ENCODE results near the gene RIPOR2. TPM values are rescaled to one million over a fixed set of nuclear protein-coding genes. Genes with fewer than 3 reads are reported as not detected.

Gene RIPOR2
- total and polyA plus RNA-seq, 2 of the 13 experiments (the other 11 are each of a cell fraction or from before 2014, with no cell fraction given) = 0.02 to 0.05 TPM

DNA sequence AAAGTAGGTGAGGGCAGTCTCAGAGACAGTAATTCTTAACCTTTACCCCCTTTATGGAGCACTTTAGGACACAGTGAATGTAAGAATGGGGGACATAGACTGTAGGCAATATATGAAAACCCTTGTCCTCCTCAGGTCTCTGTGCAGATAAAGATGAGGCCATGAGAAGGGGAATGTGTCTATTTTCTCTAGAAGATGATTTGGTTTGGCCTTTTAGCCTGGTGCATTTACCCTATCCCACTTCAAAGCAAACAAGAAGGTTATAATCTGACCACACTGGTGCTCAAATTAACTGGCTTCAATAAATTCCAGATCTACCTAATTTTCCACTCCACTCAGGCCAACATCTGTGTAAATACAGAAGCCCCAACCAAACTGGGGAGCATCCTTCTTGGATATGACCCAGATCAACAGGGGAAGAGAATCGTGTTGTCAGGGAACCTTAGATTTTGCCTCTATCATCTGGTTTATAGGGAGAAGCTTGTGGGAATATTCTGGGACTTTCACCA is 42.4 kb downstream of the RIPOR2 start:
- Histone ChIP-seq H3K79me2 (ENCODE audit: insufficient read depth, low read length) (no peaks in the 10 kb centered on the region), H3K4me3 (replicated peaks in 1 of 3; ENCODE audit: insufficient read depth in 1 of 3, low read depth in 2 of 3, low read length in 3 of 3) (no peak overlapping the region), H3K4me1 (ENCODE audit: insufficient read depth, low read length) (no peaks in the 10 kb centered on the region), H3K9ac (ENCODE audit: insufficient read depth, low read depth, low read length) (no peak overlapping the region), H3K27ac (ENCODE audit: extremely low read length, insufficient read depth, low read length) (no peak overlapping the region), H2AFZ (ENCODE audit: low read length) (no peak overlapping the region), H3K4me2 (ENCODE audit: low read depth, low read length) (no peak overlapping the region), H3K9me3 (ENCODE audit: low read length) (no peaks in the 10 kb centered on the region), H3K27me3 (ENCODE audit: control insufficient read depth in 1 of 2, insufficient read depth in 2 of 2, low read length in 2 of 2) (no peaks in the 10 kb centered on the region; a peak in 1 of 5 replicates), H3K36me3 (replicated peaks in 1 of 2; ENCODE audit: control insufficient read depth in 1 of 2, insufficient read depth in 2 of 2, low read length in 2 of 2) (no peaks in the 10 kb centered on the region), H4K20me1 (ENCODE audit: insufficient read depth, low read length) (no peaks in the 10 kb centered on the region)
- ChIA-PET POLR2A (no interaction called here), CTCF (ENCODE audit: low intra/inter-chr PET ratio, low total read pairs) (no interaction called here)
- WGBS (ENCODE audit: low lambda C conversion rate) = 0% methylated on average over 1 of the region's 1 CpG
- BruUV-seq (replicated peaks) = no TSS peak
- no peak for DNase-seq (ENCODE audit: low spot score)
- intact Hi-C loops (cut with micrococcal nuclease; ENCODE audit: unreplicated experiment) = no loop called here
- ATAC-seq = no peak
- FAIRE-seq = no peak
- in situ Hi-C loops (cut with HindIII; ENCODE audit: extremely low pct_ligation_motif_present, low pct_unique_long_range_greater_than_20kb) = no loop called here
- TF ChIP-seq PTBP1 (IDR thresholded peaks at IDR 0.05; ENCODE audit: low read depth, low read length, poor library complexity, severe bottlenecking) (no peak), PAWR (CRISPR knock-in tag; IDR thresholded peaks at IDR 0.05; ENCODE audit: borderline replicate concordance) (no peak), ZNF225 (CRISPR knock-in tag; IDR thresholded peaks at IDR 0.05) (no peak), ZNF121 (CRISPR knock-in tag; IDR thresholded peaks at IDR 0.05) (no peak), SATB2 (CRISPR knock-in tag; IDR thresholded peaks at IDR 0.05) (no peak), NFAT5 (CRISPR knock-in tag; IDR thresholded peaks at IDR 0.05) (no peak), IRF2 (CRISPR knock-in tag; IDR thresholded peaks at IDR 0.05) (no peak), ZNF33A (CRISPR knock-in tag; IDR thresholded peaks at IDR 0.05; ENCODE audit: borderline replicate concordance) (no peak), ZNF570 (CRISPR knock-in tag; IDR thresholded peaks at IDR 0.05; ENCODE audit: borderline replicate concordance) (no peak), ZNF263 (CRISPR knock-in tag; IDR thresholded peaks at IDR 0.05) (no peak), ZNF430 (CRISPR knock-in tag; IDR thresholded peaks at IDR 0.05) (no peak)
- TF ChIP-seq, protein P1, sequence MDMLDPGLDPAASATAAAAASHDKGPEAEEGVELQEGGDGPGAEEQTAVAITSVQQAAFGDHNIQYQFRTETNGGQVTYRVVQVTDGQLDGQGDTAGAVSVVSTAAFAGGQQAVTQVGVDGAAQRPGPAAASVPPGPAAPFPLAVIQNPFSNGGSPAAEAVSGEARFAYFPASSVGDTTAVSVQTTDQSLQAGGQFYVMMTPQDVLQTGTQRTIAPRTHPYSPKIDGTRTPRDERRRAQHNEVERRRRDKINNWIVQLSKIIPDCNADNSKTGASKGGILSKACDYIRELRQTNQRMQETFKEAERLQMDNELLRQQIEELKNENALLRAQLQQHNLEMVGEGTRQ (IDR thresholded peaks at IDR 0.05; ENCODE audit: low read depth, low read length) = no peak
- TF ChIP-seq, protein P1 (CRISPR knock-in tag; IDR thresholded peaks at IDR 0.05; ENCODE audit: borderline replicate concordance) = no peak
- TF ChIP-seq, protein P2, sequence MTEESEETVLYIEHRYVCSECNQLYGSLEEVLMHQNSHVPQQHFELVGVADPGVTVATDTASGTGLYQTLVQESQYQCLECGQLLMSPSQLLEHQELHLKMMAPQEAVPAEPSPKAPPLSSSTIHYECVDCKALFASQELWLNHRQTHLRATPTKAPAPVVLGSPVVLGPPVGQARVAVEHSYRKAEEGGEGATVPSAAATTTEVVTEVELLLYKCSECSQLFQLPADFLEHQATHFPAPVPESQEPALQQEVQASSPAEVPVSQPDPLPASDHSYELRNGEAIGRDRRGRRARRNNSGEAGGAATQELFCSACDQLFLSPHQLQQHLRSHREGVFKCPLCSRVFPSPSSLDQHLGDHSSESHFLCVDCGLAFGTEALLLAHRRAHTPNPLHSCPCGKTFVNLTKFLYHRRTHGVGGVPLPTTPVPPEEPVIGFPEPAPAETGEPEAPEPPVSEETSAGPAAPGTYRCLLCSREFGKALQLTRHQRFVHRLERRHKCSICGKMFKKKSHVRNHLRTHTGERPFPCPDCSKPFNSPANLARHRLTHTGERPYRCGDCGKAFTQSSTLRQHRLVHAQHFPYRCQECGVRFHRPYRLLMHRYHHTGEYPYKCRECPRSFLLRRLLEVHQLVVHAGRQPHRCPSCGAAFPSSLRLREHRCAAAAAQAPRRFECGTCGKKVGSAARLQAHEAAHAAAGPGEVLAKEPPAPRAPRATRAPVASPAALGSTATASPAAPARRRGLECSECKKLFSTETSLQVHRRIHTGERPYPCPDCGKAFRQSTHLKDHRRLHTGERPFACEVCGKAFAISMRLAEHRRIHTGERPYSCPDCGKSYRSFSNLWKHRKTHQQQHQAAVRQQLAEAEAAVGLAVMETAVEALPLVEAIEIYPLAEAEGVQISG (CRISPR knock-in tag; IDR thresholded peaks at IDR 0.05) = no peak
